GM18907 (cell line): Measurements from ENCODE around the gene PEX1.
"Not testable (repeated sequence)": the region's sequence is repeated elsewhere in the genome, so short reads cannot be mapped to it uniquely, and the experiment has no call there.

ENCODE experiments used
- ATAC-seq: cut with Tn5 transposase; IDR thresholded peaks from one replicate; pipeline ENCODE4 v1.9.1; 2021; ENCODE audit warnings: mild to moderate bottlenecking, moderate library complexity; ENCODE audit not compliant: unreplicated experiment

Gene PEX1

DNA sequence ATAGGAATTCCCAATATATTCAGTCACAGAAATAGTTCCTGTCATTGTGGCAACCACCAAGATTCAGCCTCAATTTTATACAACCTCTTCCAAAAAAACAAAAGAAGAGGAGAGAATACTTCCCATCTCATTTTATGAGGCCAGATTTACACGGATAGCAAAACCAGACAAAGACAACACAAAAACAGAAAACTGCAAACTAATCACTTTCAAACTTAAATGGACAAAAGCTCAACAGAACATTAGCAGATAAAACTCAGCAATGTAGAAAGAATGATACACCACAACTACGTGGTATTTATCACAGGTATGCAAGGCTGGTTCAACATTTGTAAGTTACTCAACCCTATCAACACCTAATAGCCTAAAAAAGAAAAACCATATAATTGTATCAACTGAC lies 22.0 kb downstream of the PEX1 start:
- ATAC-seq = no peak

DNA sequence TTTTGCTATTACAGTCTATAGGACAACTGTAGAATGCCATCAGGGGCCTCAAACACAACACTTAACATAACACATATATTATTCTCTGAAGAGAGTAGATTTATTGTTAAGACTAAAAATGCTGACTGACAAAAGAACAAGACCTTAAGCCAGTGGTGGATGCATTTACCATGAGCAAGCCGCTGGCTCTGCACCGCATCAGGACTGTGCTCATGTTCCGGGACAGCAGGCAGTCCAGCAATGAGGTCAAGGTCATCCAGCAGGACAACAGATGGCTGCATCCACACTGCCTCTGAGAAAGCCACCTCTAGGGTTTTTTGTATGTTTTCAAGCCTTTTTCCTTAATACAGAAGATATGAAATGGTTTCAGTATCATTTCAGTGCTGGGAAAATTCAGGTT lies 23.8 kb downstream of the PEX1 start:
- ATAC-seq = no peak

DNA sequence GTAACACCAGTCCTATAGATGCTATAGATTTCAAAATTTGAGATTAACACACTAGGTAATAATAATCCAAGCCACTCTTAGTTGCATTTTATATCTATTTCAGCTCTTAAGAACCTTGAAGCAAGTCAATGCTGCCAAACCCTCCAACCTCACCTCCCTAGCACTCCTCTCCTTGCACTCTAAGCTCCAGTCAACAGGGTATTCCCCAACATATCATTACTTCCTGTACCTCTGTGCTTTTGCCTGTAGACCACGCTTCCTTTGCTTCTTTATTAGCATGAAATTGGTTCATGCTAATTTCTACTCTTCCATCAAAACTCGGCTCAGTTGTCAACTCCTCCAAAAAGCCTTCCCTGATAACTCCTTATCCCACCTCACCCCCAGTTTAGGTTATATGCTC lies 24.6 kb downstream of the PEX1 start:
- no peak for ATAC-seq

DNA sequence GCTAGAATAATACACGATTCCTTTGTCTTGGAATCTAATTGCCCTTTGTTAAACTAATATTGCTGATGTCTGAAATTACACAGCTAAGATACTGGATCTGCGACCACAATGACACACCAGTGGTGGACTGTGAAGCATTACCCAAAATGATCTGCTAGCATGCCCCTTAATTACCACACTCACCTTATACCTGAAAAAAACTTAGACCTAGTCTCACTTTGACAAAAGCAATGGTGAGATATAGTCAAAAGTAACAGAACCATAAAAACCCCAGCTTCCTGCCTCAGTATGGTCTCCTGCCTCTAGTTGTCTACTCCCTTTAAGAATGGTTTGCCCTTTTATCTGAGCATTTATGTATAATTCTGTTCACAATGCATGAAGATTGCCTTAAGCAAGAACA lies 29.8 kb downstream of the PEX1 start:
- no peak for ATAC-seq

DNA sequence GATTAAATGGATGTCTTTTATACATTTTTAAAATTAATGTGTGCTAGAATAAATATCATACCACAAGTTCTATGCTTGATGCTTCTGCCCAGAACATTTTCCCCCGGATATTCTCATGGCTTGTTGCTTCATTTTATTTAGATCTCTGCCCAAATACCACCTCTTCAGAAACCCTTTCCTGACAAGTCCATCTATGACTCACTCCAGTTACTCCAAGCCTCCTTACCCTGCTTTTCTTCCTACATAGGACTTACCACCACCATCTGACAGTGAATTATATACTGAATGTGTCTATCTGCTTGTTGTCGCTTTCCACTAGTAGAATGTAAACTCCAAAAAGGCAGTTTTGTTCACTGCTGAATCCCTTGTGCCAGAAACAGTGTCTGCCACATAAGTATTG lies 31.4 kb downstream of the PEX1 start:
- no peak for ATAC-seq

DNA sequence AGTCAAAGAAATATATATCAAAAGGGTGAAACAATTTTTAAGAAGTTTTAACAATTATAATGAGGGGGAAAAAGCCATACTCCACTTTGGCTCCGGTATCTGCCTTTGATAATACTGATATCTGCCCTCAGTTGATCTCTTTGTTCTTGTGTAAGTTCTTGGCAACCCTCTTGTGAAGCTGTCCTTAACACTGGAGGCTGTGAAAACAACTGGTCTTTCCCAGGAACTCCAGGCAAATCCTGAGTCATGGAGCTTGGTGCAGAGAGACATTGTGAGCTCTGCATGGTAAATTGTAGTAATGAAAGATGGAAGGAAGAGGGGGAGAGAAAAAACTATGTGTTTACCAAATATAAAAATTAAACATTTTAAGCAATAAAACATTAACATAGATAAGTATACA lies 38.7 kb downstream of the PEX1 start:
- no peak for ATAC-seq

DNA sequence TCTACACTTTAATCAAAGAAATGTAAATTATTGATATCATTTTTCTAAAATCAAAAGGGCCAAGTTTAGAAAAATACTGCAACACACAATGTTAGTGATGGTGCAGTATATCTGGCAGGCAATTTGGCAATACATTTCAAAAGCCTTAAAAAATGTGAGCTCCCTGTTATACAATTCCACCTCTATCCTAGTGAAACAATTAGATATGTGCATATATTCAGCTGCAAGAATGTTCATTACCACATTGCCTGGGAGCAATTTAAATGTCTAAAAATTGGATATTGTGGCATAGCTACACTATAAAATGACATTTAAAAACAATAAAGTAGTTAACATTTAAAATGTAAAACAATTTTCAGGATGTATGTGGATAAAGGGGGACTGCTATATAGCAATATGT lies 40.5 kb downstream of the PEX1 start:
- no peak for ATAC-seq

DNA sequence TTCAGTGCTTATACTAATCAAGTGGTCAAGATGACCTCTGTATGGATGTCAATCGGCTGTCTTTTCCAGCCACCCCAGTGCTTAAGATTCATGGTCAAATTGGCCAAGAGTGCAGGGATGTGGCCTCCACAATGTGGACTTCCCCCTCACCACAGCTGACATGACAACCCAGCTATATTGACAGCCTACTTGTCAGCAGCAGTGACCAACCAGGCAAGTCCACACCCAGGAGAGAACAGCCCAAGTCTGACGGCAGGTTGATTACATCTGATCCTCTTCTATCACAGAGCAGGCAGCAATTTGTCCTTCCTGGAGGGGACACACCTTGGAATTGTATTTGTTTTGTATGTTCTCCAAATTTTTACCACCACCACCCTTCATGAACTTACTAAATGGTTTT lies 42.3 kb downstream of the PEX1 start:
- ATAC-seq = no peak

DNA sequence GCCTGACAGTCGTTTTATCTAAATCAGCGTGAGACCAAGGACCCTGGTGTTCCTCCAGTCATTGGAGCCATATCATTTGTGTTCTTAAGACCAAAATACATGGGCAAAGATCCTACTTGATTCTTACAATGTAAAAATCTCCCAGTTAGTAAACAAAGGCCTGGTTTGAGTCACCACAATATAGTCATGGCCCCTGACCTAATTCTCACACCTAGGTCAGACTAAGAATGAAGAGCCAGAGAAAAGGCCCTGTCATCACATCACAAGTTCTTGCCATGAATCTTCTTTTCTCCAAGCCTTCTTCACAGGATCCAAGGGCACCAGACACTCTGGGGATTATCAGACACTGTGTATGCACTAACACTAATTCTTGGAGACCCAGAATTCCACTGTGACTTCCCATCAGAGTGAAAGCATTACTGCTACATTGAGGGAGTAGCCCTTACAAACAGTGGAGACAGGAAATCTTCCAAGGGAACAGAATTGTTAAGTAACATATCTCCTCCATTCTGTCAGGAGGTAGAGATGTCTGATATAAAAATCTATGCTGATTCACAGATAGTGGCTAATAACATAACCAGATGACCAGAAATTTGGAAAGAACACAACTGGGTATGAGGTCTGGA lies 42.9 kb downstream of the PEX1 start:
- ATAC-seq = no peak

DNA sequence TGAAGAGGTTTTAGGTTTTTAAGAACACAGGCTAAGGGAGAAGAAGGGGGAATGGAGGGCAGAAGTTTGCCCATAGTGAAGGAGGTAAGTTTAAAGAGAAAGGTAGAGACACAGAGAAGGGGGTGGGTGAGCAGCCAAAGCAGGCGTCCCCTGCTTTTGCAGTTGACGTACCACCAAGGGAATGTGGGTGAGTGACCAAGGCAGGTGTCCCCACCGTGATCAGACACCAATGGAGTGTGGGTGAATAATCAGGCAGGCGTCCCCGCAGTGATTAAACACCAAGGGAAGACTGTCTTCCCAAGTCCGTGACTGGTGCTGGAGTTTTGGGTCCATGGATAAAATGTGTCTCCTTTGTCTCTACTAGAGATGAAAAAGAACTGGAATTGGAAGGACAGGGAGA lies 44.1 kb downstream of the PEX1 start:
- ATAC-seq = not testable (repeated sequence)

DNA sequence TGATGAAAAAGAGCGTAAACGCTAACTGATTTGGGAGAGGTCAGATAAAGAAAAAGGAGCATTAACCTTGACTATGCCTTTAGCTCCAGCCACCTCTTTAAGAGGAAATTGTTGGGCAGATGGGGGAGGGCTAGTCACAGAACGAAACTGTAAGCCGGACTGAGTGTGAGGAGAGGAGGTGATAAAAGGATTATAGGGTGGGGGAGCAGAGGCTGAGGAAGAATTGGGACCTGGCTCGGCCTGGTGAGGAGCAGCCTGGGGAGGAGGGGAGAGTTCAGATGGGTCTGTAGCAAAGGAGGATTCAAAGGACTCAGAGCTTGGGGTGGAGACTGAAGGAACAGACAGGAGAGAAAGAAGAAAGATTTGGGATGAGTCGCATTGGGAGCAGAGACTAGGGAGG lies 44.7 kb downstream of the PEX1 start:
- ATAC-seq = not testable (repeated sequence)

DNA sequence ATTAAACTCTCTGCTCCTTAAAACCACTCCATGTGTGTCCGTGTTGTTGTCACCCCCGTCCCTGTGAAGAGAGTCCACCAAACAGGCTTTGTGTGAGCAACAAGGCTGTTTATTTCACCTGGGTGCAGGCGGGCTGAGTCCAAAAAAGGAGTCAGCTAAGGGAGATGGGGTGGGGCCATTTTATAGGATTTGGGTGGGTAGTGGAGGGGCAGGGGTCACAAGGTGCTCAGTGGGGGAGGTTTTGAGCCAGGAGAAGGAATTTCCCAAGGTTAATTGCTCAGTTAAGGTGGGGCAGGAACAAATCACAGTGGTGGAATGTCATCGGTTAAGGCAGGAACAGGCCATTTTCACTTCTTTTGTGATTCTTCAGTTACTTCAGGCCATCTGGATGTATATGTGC lies 49.2 kb downstream of the PEX1 start:
- ATAC-seq = not testable (repeated sequence)

DNA sequence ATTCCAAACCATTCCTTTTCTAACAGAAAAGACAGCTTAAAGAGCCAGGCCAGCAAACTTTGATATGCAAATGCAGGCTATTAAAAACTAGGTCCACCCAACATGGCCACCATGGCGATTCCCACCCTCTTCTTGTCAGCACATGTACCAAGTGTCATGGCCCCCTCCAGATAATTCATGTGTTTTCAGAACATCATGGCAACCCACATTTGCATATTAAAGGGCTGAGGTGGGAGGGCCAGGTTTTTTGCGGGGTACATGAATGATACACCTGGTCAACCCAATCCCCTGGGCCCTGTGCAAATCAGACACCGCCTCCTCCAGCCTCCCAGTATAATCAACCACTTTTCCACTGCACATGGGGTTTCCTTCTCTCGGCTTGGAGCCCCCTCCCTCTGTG lies 49.6 kb downstream of the PEX1 start:
- no peak for ATAC-seq

DNA sequence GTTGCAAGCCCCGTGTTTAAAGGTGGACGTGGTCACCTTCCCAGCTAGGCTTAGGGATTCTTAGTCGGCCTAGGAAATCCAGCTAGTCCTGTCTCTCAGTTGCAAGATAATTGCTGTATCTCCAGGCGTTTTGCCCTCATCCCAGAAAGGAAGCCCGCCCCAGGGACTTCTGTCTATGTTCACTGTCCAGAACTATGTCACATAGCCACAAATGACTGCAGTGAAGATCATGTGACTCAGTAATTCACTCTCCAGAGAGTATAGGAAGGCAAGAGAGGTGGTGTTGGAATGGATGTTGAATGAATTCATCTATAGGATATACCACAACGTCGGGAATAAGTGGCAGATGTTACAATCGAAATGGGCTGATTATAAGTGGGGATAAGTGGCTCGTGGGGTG lies 50.2 kb downstream of the PEX1 start:
- no peak for ATAC-seq

DNA sequence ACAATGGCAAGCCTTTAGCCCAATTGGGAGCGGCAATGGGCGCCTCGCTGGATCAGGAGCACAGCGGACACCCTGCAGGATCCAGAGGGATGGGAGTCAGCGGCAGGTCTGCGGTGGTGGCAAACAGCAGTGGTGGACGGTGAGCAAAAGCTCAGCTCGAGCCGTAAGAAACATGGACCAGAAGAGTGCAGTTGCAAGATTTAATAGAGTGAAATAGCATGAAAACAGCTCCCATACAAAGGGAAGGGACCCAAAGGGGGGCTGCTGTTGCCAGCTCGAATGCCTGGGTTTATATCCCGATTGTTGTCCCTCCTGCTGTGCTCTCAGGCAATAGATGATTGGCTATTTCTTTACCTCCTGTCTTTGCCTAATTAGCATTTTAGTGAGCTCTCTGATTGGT lies 50.6 kb downstream of the PEX1 start, which contains the start of gene ERVW-1:
TSS of gene ERVW-1 (minus strand) at position 266 of the 400 bp plus-strand sequence. CDS start 7,565 bp downstream, outside the sequence.
- ATAC-seq = not testable (repeated sequence)

DNA sequence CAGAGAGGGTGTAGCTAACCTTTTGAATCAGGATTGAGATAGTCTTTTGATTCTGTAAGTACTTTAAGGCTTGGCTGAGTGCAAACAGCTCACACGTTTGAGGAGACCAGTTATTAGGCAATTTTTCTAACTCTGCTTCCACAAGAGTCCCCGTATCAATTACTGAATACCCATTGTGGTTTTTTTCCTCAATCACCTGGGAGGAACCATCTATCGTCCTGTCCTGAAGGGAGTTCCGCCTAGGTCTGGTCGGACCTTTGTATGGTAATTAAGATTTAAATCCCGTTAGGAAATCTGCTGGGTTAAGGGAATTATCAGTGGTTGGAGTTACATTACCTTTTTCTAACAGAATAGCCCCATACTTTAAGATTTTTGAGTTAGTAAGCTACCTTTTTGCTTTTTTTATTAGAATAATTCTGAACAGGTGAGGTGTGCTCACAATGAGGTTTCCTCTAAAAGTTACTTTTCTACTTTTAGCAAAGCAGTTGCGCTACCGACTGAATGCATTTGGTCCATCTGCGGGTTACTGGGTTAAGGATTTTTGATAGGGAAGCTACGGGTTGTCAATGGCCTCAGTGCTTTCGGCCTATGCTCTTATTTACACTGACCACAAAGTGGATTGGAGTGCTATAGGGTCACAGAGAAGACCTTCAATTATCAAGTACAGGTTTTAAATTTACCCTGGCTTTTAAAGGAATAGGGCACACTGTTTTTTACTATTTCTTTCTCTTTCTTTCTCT lies 52.3 kb downstream of the PEX1 start:
- ATAC-seq = not testable (repeated sequence)

DNA sequence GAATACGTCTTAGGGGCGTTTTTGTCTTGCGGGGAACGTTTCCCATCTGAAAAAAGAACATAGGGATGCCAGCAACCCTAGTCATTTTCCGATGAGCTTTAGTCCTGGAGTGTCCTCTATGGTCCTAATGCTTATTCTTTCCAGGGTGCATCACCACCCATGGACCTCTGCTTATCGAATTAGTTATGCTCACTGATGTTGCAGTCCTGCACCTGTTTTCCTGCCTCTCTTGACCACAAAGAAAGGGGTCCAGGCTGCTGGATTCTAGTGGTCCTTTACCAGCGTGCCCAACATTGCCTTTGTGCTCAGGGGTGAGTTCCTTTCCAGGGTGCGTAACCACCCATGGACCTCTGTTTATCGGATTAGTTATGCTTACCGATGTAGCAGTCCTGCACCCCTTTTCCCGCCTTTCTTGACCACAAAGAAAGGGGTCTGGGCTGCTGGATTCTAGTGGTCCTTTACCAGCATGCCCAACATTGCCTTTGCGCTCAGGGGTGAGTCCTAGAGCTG lies 53.0 kb downstream of the PEX1 start:
- not testable (repeated sequence) for ATAC-seq

DNA sequence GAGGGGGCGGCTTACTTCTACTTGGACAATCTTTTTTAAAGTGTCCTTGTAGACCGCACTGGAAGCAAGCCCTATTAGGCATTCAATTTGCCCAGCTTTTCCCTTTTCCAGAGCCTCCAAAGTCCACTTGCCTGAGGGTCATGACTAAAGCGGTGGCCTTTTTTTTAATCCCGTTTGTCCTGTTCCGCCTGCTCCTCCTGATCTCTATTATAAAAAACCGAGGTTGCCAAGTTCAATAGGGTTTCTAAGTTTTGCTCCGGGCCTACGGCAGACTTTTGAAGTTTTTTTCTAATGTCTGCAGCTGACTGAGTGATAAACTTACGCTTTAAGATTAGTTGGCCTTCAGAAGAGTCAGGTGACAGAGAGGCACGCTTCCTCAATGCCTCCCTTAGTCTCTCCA lies 54.3 kb downstream of the PEX1 start:
- ATAC-seq = not testable (repeated sequence)

DNA sequence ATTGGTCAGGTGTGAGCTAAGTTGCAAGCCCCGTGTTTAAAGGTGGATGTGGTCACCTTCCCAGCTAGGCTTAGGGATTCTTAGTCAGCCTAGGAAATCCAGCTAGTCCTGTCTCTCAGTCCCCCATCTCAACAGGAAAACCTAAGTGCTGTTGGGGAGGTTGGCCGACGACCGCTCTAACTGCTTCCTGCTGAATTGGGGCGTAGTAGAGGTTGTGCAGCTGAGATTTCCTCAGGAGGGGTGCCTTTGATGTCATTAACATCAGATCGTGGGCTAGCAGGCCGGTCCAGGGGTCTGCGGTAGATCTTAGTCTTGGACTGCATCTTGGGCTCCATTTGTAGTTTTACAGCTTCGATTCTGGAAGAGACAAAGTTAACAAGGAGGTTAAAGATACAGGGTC lies 59.7 kb downstream of the PEX1 start:
- ATAC-seq = not testable (repeated sequence)

DNA sequence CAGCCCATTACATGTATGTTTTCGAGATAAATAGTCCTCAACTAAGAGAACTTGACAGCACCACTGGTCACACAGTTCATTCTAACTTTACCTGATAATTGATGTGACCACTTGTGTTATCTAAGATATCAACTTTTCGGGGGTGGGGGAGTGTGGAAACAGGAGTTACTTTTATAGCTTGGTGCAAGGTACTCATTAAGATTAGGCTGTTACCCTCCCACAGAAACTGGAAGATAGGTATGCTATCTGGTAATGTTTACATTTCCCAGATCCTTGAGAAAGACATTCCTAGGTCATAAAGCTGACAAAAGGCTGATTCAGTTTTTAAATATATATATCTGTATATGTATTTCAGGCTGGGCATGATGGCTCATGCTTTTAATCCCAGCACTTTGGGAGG lies 61.6 kb downstream of the PEX1 start:
- no peak for ATAC-seq

DNA sequence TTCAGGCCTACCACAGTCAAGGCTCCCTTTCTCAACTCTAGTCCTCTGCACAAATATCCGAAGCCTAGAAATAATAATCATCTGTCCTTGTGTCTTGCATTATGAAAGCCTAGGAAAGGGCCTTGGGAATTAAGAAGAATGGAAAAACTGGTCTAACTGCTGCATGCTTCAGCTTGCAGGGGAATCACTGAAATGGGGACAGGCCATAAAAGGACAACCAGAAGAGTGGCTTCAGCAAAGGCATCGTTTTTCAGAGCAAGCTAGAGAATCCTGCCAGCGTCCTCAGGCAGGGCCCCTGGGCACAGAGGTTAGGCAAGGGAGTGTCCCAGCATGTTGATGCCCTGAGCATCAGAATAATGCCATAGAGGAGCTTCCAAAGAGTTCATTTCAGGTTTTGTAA lies 63.8 kb downstream of the PEX1 start:
- no peak for ATAC-seq

DNA sequence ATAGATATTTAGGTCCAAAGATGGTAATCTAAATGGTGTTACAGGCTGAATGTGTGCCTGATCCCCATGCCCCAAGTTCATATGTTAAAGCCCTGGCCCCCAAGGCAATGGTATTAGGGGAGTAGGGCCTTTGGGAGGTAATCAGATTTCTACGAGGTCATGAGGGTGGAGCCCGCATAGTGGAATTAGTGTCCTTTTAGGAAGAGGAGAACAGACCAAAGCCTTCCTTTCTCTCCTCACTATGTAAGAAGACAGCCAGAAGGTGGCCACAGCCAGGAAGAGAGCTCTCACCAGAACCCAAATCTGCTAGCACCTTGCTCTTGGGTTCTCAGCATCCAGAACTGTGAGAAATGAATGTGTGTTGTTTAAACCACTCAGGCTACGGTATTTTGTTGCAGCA lies 65.8 kb downstream of the PEX1 start:
- no peak for ATAC-seq
